Left lung (tissue), 10 donors: Measurements from ENCODE around the gene OR51A7. TPM values are rescaled to one million over a fixed set of nuclear protein-coding genes. Genes with fewer than 3 reads are reported as not detected.
"Not testable (repeated sequence)": the region's sequence is repeated elsewhere in the genome, so short reads cannot be mapped to it uniquely, and the experiment has no call there.

Source experiments
- ATAC-seq: fragments of 200-7000 bp; cut with Tn5 transposase; one replicate; pipeline ENCODE4 v1.9.1; 2020; ENCODE audit warnings: moderate library complexity
- DNase-seq, 4 donors: peaks; one replicate each; pipeline ENCODE4 v3.0.0-alpha.2; 2013 to 2020
- H3K27ac ChIP-seq, 2 donors: fragments of 200-600 bp; sonication (generic) in 1 of 2; one replicate each; pipeline versions ENCODE4 v1.5.0 to v1.8.0; 2020 to 2021
- H3K27me3 ChIP-seq, 2 donors: fragments of 200-600 bp; sonication (generic) in 1 of 2; one replicate each; pipeline versions ENCODE4 v1.5.0 to v1.8.0; 2020 to 2021
- H3K36me3 ChIP-seq, 2 donors: fragments of 200-600 bp; sonication (generic) in 1 of 2; one replicate each; pipeline versions ENCODE4 v1.5.0 to v1.8.0; 2020 to 2021
- H3K4me1 ChIP-seq, 2 donors: fragments of 200-600 bp; one replicate each; pipeline ENCODE4 v1.8.0; 2021
- H3K4me3 ChIP-seq, 2 donors: fragments of 200-600 bp; sonication (generic) in 1 of 2; one replicate each; pipeline versions ENCODE4 v1.5.0 to v1.8.0; 2020 to 2021; ENCODE audit warnings: mild to moderate bottlenecking in 1 of 2
- H3K9me3 ChIP-seq, 2 donors: fragments of 200-600 bp; sonication (generic) in 1 of 2; one replicate each; pipeline versions ENCODE4 v1.5.0 to v1.8.0; 2020 to 2021
- intact Hi-C, 2 donors: fragments of 100-400 bp; cut with DNase I; formaldehyde crosslinking; loops; one replicate each; pipeline versions ENCODE4 v1.11.2 to v1.14.2; 2022
- polyA plus RNA-seq, 6 donors: library from polyadenylated mRNA; unstranded; fragments of 120-200 nt; gene quantifications; one replicate each; pipeline ENCODE4 v1.2.1, GENCODE V29; 2013; ENCODE audit not compliant: insufficient read length in 6 of 6
- total RNA-seq, 2 donors: library from RNA; stranded (reverse); fragmentation: NEBNext Ultra II Directional; extraction: Animal tissue kit (Norgen Biotek cat#: 25700); gene quantifications; one replicate each; pipeline ENCODE4 v1.2.1, GENCODE V29; 2021
- TF ChIP-seq, protein P1 (sequence below), 2 donors: fragments of 200-600 bp; sonication (generic) in 1 of 2; IDR thresholded peaks; one replicate each; pipeline versions ENCODE4 v1.5.0 to v1.8.0; 2021; ENCODE audit warnings: antibody characterized with exemption in 2 of 2
- donor health status: DM: no; HTN: yes; CAD: no.
- donor health status: DM: no; HTN: no; CAD: no.

The OR51A7 gene
- total and polyA plus RNA-seq, 8 donors: not detected

DNA sequence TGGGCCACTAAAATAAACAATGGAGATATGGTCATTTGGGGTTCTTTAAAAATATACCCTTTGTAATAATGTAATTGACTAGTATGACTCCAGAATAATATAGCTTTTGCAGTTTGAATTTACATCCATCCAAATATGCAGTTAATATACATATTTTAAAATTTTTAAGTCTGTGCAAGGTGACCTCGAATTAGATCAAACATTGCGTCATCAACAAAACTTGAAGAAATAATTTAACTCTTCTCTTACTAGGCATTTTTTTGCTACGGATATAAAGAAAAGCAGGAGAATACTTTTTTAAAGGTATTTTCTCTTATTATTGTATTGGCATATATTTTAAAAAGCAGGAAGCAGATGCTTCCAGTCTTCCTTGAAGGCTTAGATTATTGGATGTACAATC lies 33.2 kb downstream of the OR51A7 start:
- Histone ChIP-seq H3K9me3 (no peaks in the 10 kb centered on the region), H3K4me3 (no peak overlapping the region), H3K27me3 (no peaks in the 10 kb centered on the region), H3K27ac (no peak overlapping the region), H3K36me3 (no peaks in the 10 kb centered on the region), H3K4me1 (no peaks in the 10 kb centered on the region)
- intact Hi-C loops: no loop called here
- DNase-seq (no peak), ATAC-seq (no peak)
- TF ChIP-seq, protein P1, sequence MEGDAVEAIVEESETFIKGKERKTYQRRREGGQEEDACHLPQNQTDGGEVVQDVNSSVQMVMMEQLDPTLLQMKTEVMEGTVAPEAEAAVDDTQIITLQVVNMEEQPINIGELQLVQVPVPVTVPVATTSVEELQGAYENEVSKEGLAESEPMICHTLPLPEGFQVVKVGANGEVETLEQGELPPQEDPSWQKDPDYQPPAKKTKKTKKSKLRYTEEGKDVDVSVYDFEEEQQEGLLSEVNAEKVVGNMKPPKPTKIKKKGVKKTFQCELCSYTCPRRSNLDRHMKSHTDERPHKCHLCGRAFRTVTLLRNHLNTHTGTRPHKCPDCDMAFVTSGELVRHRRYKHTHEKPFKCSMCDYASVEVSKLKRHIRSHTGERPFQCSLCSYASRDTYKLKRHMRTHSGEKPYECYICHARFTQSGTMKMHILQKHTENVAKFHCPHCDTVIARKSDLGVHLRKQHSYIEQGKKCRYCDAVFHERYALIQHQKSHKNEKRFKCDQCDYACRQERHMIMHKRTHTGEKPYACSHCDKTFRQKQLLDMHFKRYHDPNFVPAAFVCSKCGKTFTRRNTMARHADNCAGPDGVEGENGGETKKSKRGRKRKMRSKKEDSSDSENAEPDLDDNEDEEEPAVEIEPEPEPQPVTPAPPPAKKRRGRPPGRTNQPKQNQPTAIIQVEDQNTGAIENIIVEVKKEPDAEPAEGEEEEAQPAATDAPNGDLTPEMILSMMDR (IDR thresholded peaks at IDR 0.05): no peak

DNA sequence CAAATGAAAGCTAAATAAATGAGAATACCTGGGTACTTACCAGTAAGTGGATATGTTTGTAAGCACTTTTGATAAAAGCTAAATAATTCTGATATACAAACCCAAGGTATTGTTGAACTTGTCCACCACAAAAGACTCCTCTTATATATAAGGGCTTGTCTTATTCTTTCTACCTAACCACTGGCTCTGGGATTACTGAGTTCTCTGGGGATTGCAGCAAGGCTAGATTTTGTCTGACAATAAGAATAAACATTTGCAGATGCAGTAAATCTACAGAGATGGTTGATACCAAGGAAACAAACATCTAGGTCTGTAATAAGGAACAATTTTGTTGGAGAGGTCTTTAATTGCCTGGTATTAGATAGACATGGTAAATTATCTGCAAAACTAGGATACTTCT lies 43.9 kb downstream of the OR51A7 start, which contains the start of gene OR51A4:
Gene OR51A4 (minus strand): TSS at position 101 of the 400 bp plus-strand sequence. CDS start 505 bp downstream, outside the sequence.
- Histone ChIP-seq H3K36me3 (no peaks in the 10 kb centered on the region), H3K27ac (no peak within 1 kb of the TSS), H3K4me3 (no peak within 1 kb of the TSS), H3K9me3 (no peaks in the 10 kb centered on the region), H3K4me1 (no peaks in the 10 kb centered on the region), H3K27me3 (no peaks in the 10 kb centered on the region)
- TF ChIP-seq, protein P1 (IDR thresholded peaks at IDR 0.05): no peak
- ATAC-seq (no peak), DNase-seq (no peak)
- intact Hi-C loops: no loop called here

DNA sequence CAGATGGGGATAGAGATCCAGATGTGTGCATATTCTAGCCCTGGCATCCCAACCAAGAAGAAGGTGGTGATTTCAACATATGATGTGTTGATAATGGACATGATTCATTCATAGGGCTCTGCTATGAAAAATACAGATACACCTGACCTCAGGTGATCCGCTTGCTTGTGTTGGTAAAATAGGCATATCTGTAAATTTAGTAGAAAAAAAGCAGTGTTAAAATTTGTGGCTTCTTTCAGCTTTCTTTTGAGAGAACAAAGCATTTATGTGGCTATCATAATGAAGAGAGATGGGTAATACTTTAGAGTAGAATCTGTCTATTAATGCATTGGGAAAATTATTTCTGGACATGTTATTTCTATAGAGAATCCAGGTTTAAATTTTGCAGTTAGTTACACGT lies 52.0 kb downstream of the OR51A7 start, which contains the start of gene OR51A2:
Gene OR51A2 (minus strand): TSS at position 101 of the 400 bp plus-strand sequence. CDS start 0 bp downstream, at position 101.
- H3K4me3 ChIP-seq, intact Hi-C loops, H3K36me3 ChIP-seq, ATAC-seq, H3K27ac ChIP-seq, H3K9me3 ChIP-seq, DNase-seq, H3K27me3 ChIP-seq, H3K4me1 ChIP-seq: not testable (repeated sequence)

DNA sequence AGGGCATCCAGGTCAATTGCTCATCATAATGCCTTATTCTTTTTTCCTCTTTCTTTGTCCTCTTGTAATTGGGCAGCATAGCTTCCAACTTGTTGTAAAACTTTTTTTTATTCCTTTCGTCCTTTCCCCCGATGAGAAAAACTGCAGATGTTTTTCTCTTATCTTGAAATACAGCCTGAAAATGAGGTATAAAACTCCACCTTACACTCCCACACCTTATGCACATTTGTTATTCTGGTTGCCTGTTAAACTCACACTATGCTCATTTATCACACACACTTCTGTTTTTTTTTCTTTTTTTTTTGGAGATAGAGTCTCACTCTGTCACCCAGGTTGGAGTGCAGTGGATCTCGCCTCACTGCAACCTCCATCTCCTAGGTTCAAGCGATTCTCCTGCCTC lies 53.8 kb downstream of the OR51A7 start:
- TF ChIP-seq, protein P1 (IDR thresholded peaks at IDR 0.05): no peak
- no peaks in the 10 kb centered on the region for H3K9me3 ChIP-seq
- H3K27ac ChIP-seq: no peak overlapping the region
- H3K27me3 ChIP-seq: no peaks in the 10 kb centered on the region
- H3K36me3 ChIP-seq: no peaks in the 10 kb centered on the region
- intact Hi-C loops: no loop called here
- no peaks in the 10 kb centered on the region for H3K4me1 ChIP-seq
- no peak for ATAC-seq
- DNase-seq: no peak
- no peak overlapping the region for H3K4me3 ChIP-seq

Other genes with a start within 250 kb of the OR51A7 start
- gene OR51E2, start 205.9 kb upstream of the OR51A7 start, total RNA-seq: not detected
- gene OR51E2, start 205.9 kb upstream of the OR51A7 start, polyA plus RNA-seq: under 1 TPM in 5 of 6 donors, not detected in 1; 0.08 to 0.18 (median 0.15) TPM
- not detected for gene MMP26, start 199.0 kb upstream of the OR51A7 start, total RNA-seq
- not detected for gene MMP26, start 199.0 kb upstream of the OR51A7 start, polyA plus RNA-seq
- gene OR51F1, start 133.8 kb upstream of the OR51A7 start, total RNA-seq: not detected
- not detected for gene OR51F1, start 133.8 kb upstream of the OR51A7 start, polyA plus RNA-seq
- not detected for gene OR52R1, start 99.4 kb upstream of the OR51A7 start, total RNA-seq
- gene OR52R1, start 99.4 kb upstream of the OR51A7 start, polyA plus RNA-seq: not detected
- not detected for gene OR51F2, start 82.5 kb upstream of the OR51A7 start, total RNA-seq
- not detected for gene OR51F2, start 82.5 kb upstream of the OR51A7 start, polyA plus RNA-seq
- not detected for gene OR51S1, start 54.6 kb upstream of the OR51A7 start, total RNA-seq
- gene OR51S1, start 54.6 kb upstream of the OR51A7 start, polyA plus RNA-seq: not detected
- gene OR51T1, start 21.9 kb upstream of the OR51A7 start, total RNA-seq: not detected
- not detected for gene OR51T1, start 21.9 kb upstream of the OR51A7 start, polyA plus RNA-seq
- not detected for gene OR51G2, start 15.6 kb downstream of the OR51A7 start, total RNA-seq
- gene OR51G2, start 15.6 kb downstream of the OR51A7 start, polyA plus RNA-seq: not detected
- gene OR51G1, start 20.6 kb downstream of the OR51A7 start, total RNA-seq: not detected
- not detected for gene OR51G1, start 20.6 kb downstream of the OR51A7 start, polyA plus RNA-seq
- not detected for gene OR51A4, start 43.8 kb downstream of the OR51A7 start, total RNA-seq
- not detected for gene OR51A4, start 43.8 kb downstream of the OR51A7 start, polyA plus RNA-seq
- not detected for gene OR51A2, start 51.9 kb downstream of the OR51A7 start, total RNA-seq
- not detected for gene OR51A2, start 51.9 kb downstream of the OR51A7 start, polyA plus RNA-seq
- not detected for gene OR51L1, start 91.1 kb downstream of the OR51A7 start, total RNA-seq
- under 1 TPM in 5 of 6 donors, not detected in 1; 0.01 to 0.06 (median 0.03) TPM for gene OR51L1, start 91.1 kb downstream of the OR51A7 start, polyA plus RNA-seq
- not detected for gene OR52J3, start 142.7 kb downstream of the OR51A7 start, total RNA-seq
- not detected for gene OR52J3, start 142.7 kb downstream of the OR51A7 start, polyA plus RNA-seq
- gene OR52E2, start 155.8 kb downstream of the OR51A7 start, total RNA-seq: not detected
- gene OR52E2, start 155.8 kb downstream of the OR51A7 start, polyA plus RNA-seq: not detected
- not detected for gene OR52E1, start 165.8 kb downstream of the OR51A7 start, total RNA-seq
- not detected for gene OR52E1, start 165.8 kb downstream of the OR51A7 start, polyA plus RNA-seq
- gene OR52A5, start 234.6 kb downstream of the OR51A7 start, total RNA-seq: not detected
- gene OR52A5, start 234.6 kb downstream of the OR51A7 start, polyA plus RNA-seq: not detected